Kidney epithelial cell (primary cell): ENCODE results near the gene UBXN4. TPM values are rescaled to one million over a fixed set of nuclear protein-coding genes. Genes with fewer than 3 reads are reported as not detected.
"Not testable (repeated sequence)": the region's sequence is repeated elsewhere in the genome, so short reads cannot be mapped to it uniquely, and the experiment has no call there.

Source experiments
- DNase-seq: peaks from one replicate; pipeline ENCODE4 v3.0.0-alpha.2; 2010; ENCODE audit warnings: low read depth
- H3K27me3 ChIP-seq: 2 replicates; pipeline ENCODE4 v1.6.0; 2011; ENCODE audit warnings: low read length; ENCODE audit not compliant: control insufficient read depth, insufficient read depth
- H3K36me3 ChIP-seq: 2 replicates; pipeline ENCODE4 v1.5.1; 2011; ENCODE audit warnings: low read length; ENCODE audit not compliant: control insufficient read depth, insufficient read depth
- H3K4me3 ChIP-seq: 2 replicates; pipeline ENCODE4 v1.5.1; 2011; ENCODE audit warnings: low read depth, mild to moderate bottlenecking, control low read depth, low read length
- total RNA-seq: library from RNA; depleted of rRNA; stranded (reverse); fragments of >200 nt; gene quantifications from 2 replicates; pipeline ENCODE4 v1.2.3, GENCODE V29; 2015
- TF ChIP-seq, protein P1 (sequence below): IDR thresholded peaks from 2 replicates; pipeline ENCODE4 v1.5.1; 2011; ENCODE audit warnings: mild to moderate bottlenecking, moderate library complexity, low read length, control low read depth, inconsistent platforms; ENCODE audit not compliant: insufficient read depth, poor library complexity, severe bottlenecking

The UBXN4 gene, protein sequence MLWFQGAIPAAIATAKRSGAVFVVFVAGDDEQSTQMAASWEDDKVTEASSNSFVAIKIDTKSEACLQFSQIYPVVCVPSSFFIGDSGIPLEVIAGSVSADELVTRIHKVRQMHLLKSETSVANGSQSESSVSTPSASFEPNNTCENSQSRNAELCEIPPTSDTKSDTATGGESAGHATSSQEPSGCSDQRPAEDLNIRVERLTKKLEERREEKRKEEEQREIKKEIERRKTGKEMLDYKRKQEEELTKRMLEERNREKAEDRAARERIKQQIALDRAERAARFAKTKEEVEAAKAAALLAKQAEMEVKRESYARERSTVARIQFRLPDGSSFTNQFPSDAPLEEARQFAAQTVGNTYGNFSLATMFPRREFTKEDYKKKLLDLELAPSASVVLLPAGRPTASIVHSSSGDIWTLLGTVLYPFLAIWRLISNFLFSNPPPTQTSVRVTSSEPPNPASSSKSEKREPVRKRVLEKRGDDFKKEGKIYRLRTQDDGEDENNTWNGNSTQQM
- total RNA-seq: 61.9 and 67.9 TPM in 2 replicates

DNA sequence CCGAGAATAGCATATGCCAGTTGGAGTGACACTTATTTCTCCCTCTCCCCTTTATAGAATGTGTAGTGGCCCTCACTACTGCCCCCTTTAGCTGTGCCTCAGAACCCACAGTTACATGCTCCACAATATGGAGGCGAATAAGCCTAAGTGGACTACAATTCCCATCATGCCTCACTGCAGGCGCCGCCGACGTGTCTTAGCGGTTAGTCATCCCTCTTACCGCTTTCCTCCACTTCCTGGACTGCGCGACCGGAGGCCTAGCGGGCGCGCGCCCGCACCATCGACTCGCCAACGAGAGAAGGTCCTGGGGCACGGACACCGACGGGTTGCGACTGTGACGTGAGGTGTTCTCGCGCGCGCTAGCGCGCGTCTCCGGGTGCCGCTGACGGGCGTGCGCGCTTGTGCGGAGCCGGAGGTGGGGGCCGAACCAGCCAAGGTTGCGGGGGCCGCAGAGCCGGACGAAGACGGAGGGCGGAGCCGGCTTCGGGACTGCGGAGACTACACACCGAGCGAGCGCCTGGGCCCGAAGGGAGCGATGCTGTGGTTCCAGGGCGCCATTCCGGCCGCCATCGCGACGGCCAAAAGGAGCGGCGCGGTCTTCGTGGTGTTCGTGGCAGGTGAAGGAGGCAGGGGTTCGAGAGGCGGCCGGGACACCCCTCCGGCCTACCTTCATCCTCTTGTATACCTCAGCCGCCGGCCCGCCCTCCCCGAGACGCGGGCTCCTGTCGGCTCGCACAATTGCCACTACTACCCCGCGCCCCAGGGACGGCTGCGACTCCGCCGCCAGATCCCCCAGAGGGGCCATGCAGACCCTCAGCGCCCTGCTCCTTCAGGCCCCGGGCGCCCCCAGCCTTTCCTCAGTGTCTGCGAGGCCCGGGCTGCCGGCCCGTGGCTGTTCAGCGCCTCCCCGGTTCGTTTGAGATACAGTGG, at the start of gene UBXN4:
UBXN4 (plus strand) TSS at position 461 of the 930 bp plus-strand sequence; CDS start at position 536, 75 bp downstream.
- Histone ChIP-seq H3K4me3 (peak within 1 kb of the TSS; percentile 62), H3K36me3 (no peaks in the 10 kb centered on the region), H3K27me3 (no peaks in the 10 kb centered on the region)
- peak; percentile 96 for DNase-seq
- TF ChIP-seq, protein P1, sequence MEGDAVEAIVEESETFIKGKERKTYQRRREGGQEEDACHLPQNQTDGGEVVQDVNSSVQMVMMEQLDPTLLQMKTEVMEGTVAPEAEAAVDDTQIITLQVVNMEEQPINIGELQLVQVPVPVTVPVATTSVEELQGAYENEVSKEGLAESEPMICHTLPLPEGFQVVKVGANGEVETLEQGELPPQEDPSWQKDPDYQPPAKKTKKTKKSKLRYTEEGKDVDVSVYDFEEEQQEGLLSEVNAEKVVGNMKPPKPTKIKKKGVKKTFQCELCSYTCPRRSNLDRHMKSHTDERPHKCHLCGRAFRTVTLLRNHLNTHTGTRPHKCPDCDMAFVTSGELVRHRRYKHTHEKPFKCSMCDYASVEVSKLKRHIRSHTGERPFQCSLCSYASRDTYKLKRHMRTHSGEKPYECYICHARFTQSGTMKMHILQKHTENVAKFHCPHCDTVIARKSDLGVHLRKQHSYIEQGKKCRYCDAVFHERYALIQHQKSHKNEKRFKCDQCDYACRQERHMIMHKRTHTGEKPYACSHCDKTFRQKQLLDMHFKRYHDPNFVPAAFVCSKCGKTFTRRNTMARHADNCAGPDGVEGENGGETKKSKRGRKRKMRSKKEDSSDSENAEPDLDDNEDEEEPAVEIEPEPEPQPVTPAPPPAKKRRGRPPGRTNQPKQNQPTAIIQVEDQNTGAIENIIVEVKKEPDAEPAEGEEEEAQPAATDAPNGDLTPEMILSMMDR: peak; percentile 66

DNA sequence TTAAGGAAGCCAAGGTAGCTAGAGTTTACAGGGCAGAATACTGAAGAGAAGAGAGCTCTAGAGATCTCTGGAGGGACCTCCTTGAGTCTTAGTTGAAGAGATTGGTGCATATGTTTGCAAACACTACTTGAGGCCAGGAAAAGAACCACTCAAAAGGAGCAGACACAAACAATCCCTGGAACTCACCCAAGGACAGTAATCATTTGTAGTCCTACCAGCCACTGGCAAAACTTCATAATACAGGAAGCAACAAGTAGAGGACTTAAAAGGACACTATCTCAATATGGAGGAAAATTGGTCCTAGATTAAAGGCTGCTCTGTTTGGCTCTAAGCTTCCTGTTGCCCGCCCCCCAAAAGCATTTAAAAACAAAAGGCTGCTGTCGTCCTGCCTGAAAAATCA, 46.9 kb upstream of the UBXN4 start:
- Histone ChIP-seq H3K36me3 (no peaks in the 10 kb centered on the region), H3K27me3 (no peaks in the 10 kb centered on the region), H3K4me3 (no peak overlapping the region)
- TF ChIP-seq, protein P1: no peak
- DNase-seq: no peak

DNA sequence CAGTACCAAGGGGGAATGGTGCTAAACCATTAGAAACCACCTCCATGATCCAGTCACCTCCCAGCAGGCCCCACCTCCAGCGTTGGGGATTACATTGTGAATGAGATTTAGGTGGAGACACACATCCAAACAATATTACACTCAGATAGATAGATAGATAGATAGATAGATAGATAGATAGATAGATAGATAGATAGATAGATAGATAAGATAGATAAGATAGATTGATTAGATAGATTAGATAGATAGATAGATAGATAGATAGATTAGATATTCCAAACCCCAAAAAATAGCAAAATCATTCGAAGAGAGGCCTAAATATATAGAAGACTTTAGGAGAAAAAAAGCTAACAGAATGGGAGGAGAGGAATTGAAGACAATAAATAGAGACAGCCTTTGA, 42.8 kb upstream of the UBXN4 start:
- no peak for DNase-seq
- no peaks in the 10 kb centered on the region for H3K36me3 ChIP-seq
- TF ChIP-seq, protein P1: no peak

DNA sequence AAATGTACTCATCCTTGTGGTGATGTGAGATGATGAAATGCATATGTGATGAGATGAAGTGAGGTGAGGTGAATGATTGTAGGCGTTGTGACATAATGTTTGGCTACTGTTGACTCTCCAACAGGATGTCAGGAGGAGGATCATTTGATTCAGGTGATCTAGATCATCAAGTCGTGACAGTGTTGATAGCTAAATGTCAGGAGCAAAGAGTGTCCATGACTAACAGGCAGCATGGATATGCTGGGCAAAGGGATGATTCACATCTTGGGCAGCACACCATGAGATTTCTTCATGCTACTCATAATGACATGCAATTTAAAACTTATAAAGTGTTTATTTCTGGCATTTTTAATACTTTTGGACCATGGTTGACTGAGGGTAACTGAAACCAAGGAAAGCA, 40.2 kb upstream of the UBXN4 start:
- Histone ChIP-seq H3K36me3 (no peaks in the 10 kb centered on the region), H3K27me3 (no peaks in the 10 kb centered on the region), H3K4me3 (no peak overlapping the region)
- peak; percentile 4 for DNase-seq
- TF ChIP-seq, protein P1: no peak

More for the DNA sequence above, 42.8 kb upstream of the UBXN4 start:
- no peak overlapping the region for H3K4me3 ChIP-seq
- no peaks in the 10 kb centered on the region for H3K27me3 ChIP-seq

DNA sequence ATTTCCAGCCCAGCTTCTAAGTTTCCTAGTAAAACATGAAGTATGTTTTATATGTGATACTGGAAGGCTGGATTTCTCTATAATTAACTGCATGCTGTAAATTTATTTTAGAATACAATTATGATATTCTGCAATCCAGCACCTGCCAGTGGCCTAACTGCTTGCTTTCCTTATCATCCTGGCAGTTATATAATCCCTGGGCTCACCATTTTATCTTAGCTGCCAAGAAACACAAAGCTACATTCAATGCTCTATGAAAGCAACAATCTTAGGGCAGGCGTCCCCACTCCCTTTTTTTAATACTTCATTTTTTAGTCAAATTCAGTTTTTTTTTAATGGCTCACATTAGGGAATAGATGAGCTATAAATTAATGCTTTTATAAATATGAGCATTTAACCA, 38.4 kb upstream of the UBXN4 start:
- Histone ChIP-seq H3K27me3 (no peaks in the 10 kb centered on the region), H3K36me3 (no peaks in the 10 kb centered on the region), H3K4me3 (no peak overlapping the region)
- TF ChIP-seq, protein P1: no peak
- no peak for DNase-seq

DNA sequence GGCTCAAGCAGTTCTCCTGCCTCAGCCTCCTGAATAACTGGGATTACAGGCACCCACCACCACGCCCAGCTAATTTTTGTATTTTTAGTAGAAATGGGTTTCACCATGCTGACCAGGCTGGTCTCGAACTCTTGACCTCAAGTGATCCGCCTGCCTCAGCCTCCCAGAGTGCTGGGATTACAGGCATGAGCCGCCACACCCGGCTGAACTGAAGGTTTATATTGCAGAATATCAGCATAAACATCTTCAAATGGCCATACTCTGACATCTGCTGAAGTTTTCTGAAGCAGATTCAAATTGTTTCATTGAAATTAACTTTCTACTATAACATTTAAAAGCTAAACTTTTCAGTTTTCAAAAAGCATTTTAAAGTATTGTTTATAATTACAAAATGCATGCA, 37.6 kb upstream of the UBXN4 start:
- not testable (repeated sequence) for H3K27me3 ChIP-seq, H3K36me3 ChIP-seq, H3K4me3 ChIP-seq

More for the DNA sequence above, 37.6 kb upstream of the UBXN4 start:
- DNase-seq: not testable (repeated sequence)
